Hepatocyte (in vitro differentiated cells): ENCODE measurements around the gene CREG2. TPM values are rescaled to one million over a fixed set of nuclear protein-coding genes. Genes with fewer than 3 reads are reported as not detected.

Experiments used
- DNase-seq: peaks from one replicate; pipeline ENCODE4 v3.0.0-alpha.2; 2016; ENCODE audit warnings: low spot score
- H2AFZ ChIP-seq: fragments of 200-600 bp; sonication (generic); 2 replicates; pipeline ENCODE4 v1.6.0; 2016; ENCODE audit warnings: antibody characterized with exemption, mild to moderate bottlenecking
- H3K27ac ChIP-seq: fragments of 200-600 bp; sonication (generic); 2 replicates; pipeline ENCODE4 v1.5.1; 2016; ENCODE audit warnings: mild to moderate bottlenecking
- H3K27me3 ChIP-seq: fragments of 200-600 bp; sonication (generic); 2 replicates; pipeline ENCODE4 v1.6.1; 2016
- H3K36me3 ChIP-seq: fragments of 200-600 bp; sonication (generic); replicated peaks from 2 replicates; pipeline ENCODE4 v1.5.1; 2016; ENCODE audit warnings: low read depth; ENCODE audit not compliant: insufficient read depth
- H3K4me1 ChIP-seq: fragments of 200-600 bp; sonication (generic); 2 replicates; pipeline ENCODE4 v1.5.1; 2016; ENCODE audit warnings: mild to moderate bottlenecking, moderate library complexity; ENCODE audit not compliant: insufficient read depth
- H3K4me2 ChIP-seq: fragments of 200-600 bp; sonication (generic); 2 replicates; pipeline ENCODE4 v1.6.0; 2016
- H3K4me3 ChIP-seq: fragments of 200-600 bp; sonication (generic); 2 replicates; pipeline ENCODE4 v1.5.1; 2016; ENCODE audit warnings: mild to moderate bottlenecking
- H3K79me2 ChIP-seq: fragments of 200-600 bp; sonication (generic); 2 replicates; pipeline ENCODE4 v1.6.0; 2017; ENCODE audit warnings: mild to moderate bottlenecking
- H3K9me2 ChIP-seq: fragments of 200-600 bp; sonication (generic); replicated peaks from 2 replicates; pipeline ENCODE4 v1.6.0; 2017; ENCODE audit warnings: mild to moderate bottlenecking; ENCODE audit not compliant: insufficient read depth
- H3K9me3 ChIP-seq: fragments of 200-600 bp; sonication (generic); 2 replicates; pipeline ENCODE4 v1.5.1; 2016; ENCODE audit warnings: low read depth, mild to moderate bottlenecking
- H4K20me1 ChIP-seq: fragments of 200-600 bp; sonication (generic); 2 replicates; pipeline ENCODE4 v1.6.0; 2016; ENCODE audit warnings: mild to moderate bottlenecking; ENCODE audit not compliant: insufficient read depth, poor library complexity, severe bottlenecking
- CTCF ChIP-seq: fragments of 200-600 bp; sonication (generic); IDR thresholded peaks from 2 replicates; pipeline ENCODE4 v1.5.1; 2016; ENCODE audit warnings: antibody characterized with exemption, mild to moderate bottlenecking; ENCODE audit not compliant: poor library complexity
- EZH2 ChIP-seq: fragments of 200-600 bp; sonication (generic); IDR thresholded peaks from 2 replicates; pipeline ENCODE4 v1.6.1; 2016; ENCODE audit warnings: antibody characterized with exemption, mild to moderate bottlenecking, borderline replicate concordance
- EZH2phosphoT487 ChIP-seq: fragments of 200-600 bp; sonication (generic); IDR thresholded peaks from one replicate; pipeline ENCODE4 v1.6.1; 2018; ENCODE audit warnings: antibody characterized with exemption, mild to moderate bottlenecking, low read depth, moderate library complexity; ENCODE audit not compliant: unreplicated experiment, severe bottlenecking
- WGBS: methylation state at CpG from one replicate; pipeline ENCODE4 v1.1.6; 2016; ENCODE audit warnings: low lambda C conversion rate; ENCODE audit errors: missing lambda C conversion rate; 5-methylcytosine and 5-hydroxymethylcytosine counted together
- polyA plus RNA-seq: library from polyadenylated mRNA; unstranded; fragments of >200 nt; fragmentation: Nextera tagmentation; extraction: Ambion mirVana; gene quantifications from 2 replicates; pipeline ENCODE4 v1.2.1, GENCODE V29; 2016
- total RNA-seq: library from RNA; depleted of rRNA; stranded (reverse); fragments of >200 nt; gene quantifications from 2 replicates; pipeline ENCODE4 v1.2.3, GENCODE V29; 2014

Gene CREG2
- total and polyA plus RNA-seq, 2 experiments from 2014 or later = 2.2 to 4.8 TPM

GRCh38 chr2:101418460-101419095 is 31.3 kb upstream of the CREG2 start:
- H3K79me2 ChIP-seq = no peaks in the 10 kb centered on the region
- H3K36me3 ChIP-seq = no peaks in the 10 kb centered on the region
- no peaks in the 10 kb centered on the region for H3K9me3 ChIP-seq
- no peak for TF ChIP-seq CTCF
- no peak for TF ChIP-seq EZH2phosphoT487
- TF ChIP-seq EZH2 = no peak
- H3K4me2 ChIP-seq = no peak overlapping the region
- H4K20me1 ChIP-seq = no peaks in the 10 kb centered on the region
- 77% methylated on average over 12 of the region's 12 CpGs for WGBS
- no peaks in the 10 kb centered on the region for H3K4me1 ChIP-seq
- no peak overlapping the region for H3K4me3 ChIP-seq
- no peaks in the 10 kb centered on the region for H3K27me3 ChIP-seq
- no peak overlapping the region for H3K27ac ChIP-seq
- no peak overlapping the region for H2AFZ ChIP-seq
- no peaks in the 10 kb centered on the region for H3K9me2 ChIP-seq
- no peak for DNase-seq

GRCh38 chr2:101416609-101417008 is 29.3 kb upstream of the CREG2 start:
- no peak for DNase-seq
- Histone ChIP-seq H3K27me3 (no peaks in the 10 kb centered on the region), H3K9me3 (no peaks in the 10 kb centered on the region), H3K27ac (no peak overlapping the region), H3K36me3 (no peaks in the 10 kb centered on the region), H4K20me1 (no peaks in the 10 kb centered on the region), H3K4me1 (no peaks in the 10 kb centered on the region), H3K9me2 (no peaks in the 10 kb centered on the region), H3K79me2 (no peaks in the 10 kb centered on the region), H2AFZ (no peak overlapping the region), H3K4me2 (no peak overlapping the region), H3K4me3 (no peak overlapping the region)
- 89% methylated on average over 5 of the region's 5 CpGs for WGBS
- TF ChIP-seq CTCF = no peak
- no peak for TF ChIP-seq EZH2

GRCh38 chr2:101415884-101416283 is 28.6 kb upstream of the CREG2 start:
- 94% methylated on average over 3 of the region's 3 CpGs for WGBS
- no peak for DNase-seq

More at GRCh38 chr2:101415884-101416283, 28.6 kb upstream of the CREG2 start:
- TF ChIP-seq CTCF = no peak
- no peak for TF ChIP-seq EZH2
- TF ChIP-seq EZH2phosphoT487 = no peak
- no peaks in the 10 kb centered on the region for H3K9me3 ChIP-seq
- H3K4me2 ChIP-seq = no peak overlapping the region
- no peaks in the 10 kb centered on the region for H3K36me3 ChIP-seq
- H4K20me1 ChIP-seq = no peaks in the 10 kb centered on the region
- H3K27ac ChIP-seq = no peak overlapping the region
- H3K79me2 ChIP-seq = no peaks in the 10 kb centered on the region
- no peaks in the 10 kb centered on the region for H3K27me3 ChIP-seq
- no peak overlapping the region for H3K4me3 ChIP-seq
- H2AFZ ChIP-seq = no peak overlapping the region
- no peaks in the 10 kb centered on the region for H3K4me1 ChIP-seq
- H3K9me2 ChIP-seq = no peaks in the 10 kb centered on the region
